WERI-Rb-1 (cell line): ENCODE data around the gene C5orf63.
A peak's percentile ranks its signal among the peaks of the same experiment; 100 is the strongest.

Experiments
- DNase-seq: peaks from one replicate; pipeline ENCODE4 v3.0.0-alpha.2; 2020
- H3K27ac ChIP-seq: fragments of 250-450 bp; sonication (Bioruptor Pico); 2 replicates; pipeline ENCODE4 v1.5.1; 2020; ENCODE audit warnings: mild to moderate bottlenecking, moderate library complexity
- H3K27me3 ChIP-seq: fragments of 250-450 bp; sonication (Bioruptor Pico); 2 replicates; pipeline ENCODE4 v1.5.1; 2021; ENCODE audit warnings: mild to moderate bottlenecking, low read depth, moderate library complexity; ENCODE audit not compliant: insufficient read depth, severe bottlenecking
- H3K36me3 ChIP-seq: fragments of 250-450 bp; sonication (Bioruptor Pico); 2 replicates; pipeline ENCODE4 v1.5.1; 2020; ENCODE audit warnings: mild to moderate bottlenecking, moderate library complexity
- H3K4me3 ChIP-seq: 2 replicates; pipeline ENCODE4 v1.5.1; 2011; ENCODE audit warnings: low read depth, mild to moderate bottlenecking, control low read depth, low read length
- H3K9me3 ChIP-seq: fragments of 250-450 bp; sonication (Bioruptor Pico); 2 replicates; pipeline ENCODE4 v1.5.1; 2021; ENCODE audit warnings: mild to moderate bottlenecking, moderate library complexity; ENCODE audit not compliant: severe bottlenecking
- TF ChIP-seq, protein P1 (sequence below): IDR thresholded peaks from 2 replicates; pipeline ENCODE4 v1.5.1; 2011; ENCODE audit warnings: low read depth, mild to moderate bottlenecking, control low read depth, inconsistent platforms, low read length

The C5orf63 gene

DNA sequence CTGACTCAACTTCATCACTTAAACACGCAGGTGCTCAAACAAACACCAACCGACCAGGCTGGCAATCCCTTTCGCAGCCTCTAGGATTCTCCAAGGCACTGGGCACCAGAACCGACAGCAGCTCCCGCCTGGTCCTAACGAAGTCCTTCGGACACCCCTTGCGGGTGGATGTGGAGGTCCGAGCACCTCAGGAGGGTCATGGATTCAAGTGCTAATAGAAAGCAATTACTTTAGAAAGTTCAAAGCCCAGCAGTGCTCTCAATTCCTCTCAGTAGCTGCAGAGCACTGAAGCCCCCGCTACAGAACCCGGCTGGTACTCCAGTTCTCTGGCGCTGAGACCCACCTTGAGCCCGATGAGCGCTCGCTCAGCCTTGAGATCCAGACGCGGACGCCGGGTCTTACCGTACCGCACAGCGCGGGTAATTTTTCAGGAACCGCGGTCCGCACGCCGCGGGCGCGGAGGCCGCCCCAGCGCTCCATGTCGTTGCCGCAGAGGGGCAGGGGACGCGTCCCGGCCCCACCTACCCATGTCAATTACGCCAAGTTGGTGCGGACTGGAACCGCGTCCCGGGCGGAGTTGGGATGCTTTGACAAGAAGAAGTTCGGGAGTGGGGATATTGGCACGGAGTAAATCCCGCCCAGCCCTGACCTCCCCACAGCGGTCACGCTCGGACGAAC, 43.6 kb downstream of the C5orf63 start:
- Histone ChIP-seq H3K27me3 (no peaks in the 10 kb centered on the region), H3K27ac (peak overlapping the region; percentile 77), H3K36me3 (no peaks in the 10 kb centered on the region), H3K4me3 (peak overlapping the region; percentile 80), H3K9me3 (no peaks in the 10 kb centered on the region)
- DNase-seq = peak; percentile 75
- TF ChIP-seq, protein P1, sequence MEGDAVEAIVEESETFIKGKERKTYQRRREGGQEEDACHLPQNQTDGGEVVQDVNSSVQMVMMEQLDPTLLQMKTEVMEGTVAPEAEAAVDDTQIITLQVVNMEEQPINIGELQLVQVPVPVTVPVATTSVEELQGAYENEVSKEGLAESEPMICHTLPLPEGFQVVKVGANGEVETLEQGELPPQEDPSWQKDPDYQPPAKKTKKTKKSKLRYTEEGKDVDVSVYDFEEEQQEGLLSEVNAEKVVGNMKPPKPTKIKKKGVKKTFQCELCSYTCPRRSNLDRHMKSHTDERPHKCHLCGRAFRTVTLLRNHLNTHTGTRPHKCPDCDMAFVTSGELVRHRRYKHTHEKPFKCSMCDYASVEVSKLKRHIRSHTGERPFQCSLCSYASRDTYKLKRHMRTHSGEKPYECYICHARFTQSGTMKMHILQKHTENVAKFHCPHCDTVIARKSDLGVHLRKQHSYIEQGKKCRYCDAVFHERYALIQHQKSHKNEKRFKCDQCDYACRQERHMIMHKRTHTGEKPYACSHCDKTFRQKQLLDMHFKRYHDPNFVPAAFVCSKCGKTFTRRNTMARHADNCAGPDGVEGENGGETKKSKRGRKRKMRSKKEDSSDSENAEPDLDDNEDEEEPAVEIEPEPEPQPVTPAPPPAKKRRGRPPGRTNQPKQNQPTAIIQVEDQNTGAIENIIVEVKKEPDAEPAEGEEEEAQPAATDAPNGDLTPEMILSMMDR = peak; percentile 58

DNA sequence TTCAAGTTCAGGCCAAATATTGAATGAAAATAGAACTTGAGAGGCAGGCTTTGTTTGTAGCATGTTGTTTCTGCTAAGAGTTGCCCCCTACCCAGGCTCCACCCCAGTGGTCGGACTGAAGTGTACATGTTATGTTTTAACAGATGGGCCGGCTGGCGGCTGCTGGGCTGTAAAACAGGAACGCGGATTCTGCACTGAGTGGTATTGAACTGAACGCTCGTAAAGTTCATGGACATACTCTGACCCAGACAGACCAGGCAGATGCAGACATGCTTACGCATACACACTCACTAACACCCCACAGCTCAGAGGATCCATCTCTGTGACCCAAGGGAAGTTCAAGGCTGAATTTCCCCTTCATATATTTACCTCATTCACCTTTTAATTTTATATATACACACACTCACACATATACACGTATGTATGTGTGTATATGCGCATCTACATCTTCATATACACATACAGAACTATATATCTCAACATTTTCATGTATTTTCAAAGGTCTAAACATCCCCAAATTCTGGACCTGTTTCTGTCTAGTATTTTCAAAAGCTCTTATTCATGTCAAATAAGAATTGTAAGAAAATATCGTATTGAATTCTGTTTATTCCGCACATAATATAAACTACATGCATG, 44.4 kb downstream of the C5orf63 start:
- H3K27me3 ChIP-seq = no peaks in the 10 kb centered on the region
- H3K4me3 ChIP-seq = peak overlapping the region; percentile 80
- TF ChIP-seq, protein P1 = no peak
- peak; percentile 65 for DNase-seq
- no peaks in the 10 kb centered on the region for H3K36me3 ChIP-seq
- no peaks in the 10 kb centered on the region for H3K9me3 ChIP-seq
- H3K27ac ChIP-seq = no peak overlapping the region

DNA sequence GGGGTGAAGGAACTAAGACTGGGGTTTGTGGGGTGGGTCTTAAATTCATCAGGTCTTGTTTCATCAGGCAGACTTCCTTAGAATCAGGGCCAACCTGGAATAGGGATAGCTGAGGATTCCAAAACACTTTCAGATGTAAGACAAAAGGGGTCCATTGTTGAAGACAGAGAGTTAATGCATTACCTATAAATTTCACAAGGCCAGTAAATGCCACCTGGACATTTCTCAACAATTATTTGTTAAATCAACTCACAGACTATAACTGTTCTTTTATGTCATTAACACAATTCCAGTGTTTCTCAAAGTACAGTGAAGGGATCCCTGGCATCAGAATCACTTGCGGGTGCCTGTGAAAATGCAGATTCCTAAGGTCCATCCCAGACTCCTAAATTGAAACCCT, 45.8 kb downstream of the C5orf63 start:
- H3K36me3 ChIP-seq = no peaks in the 10 kb centered on the region
- H3K9me3 ChIP-seq = no peaks in the 10 kb centered on the region
- no peak for DNase-seq
- no peak overlapping the region for H3K4me3 ChIP-seq
- no peaks in the 10 kb centered on the region for H3K27me3 ChIP-seq
- H3K27ac ChIP-seq = no peak overlapping the region
- TF ChIP-seq, protein P1 = no peak

DNA sequence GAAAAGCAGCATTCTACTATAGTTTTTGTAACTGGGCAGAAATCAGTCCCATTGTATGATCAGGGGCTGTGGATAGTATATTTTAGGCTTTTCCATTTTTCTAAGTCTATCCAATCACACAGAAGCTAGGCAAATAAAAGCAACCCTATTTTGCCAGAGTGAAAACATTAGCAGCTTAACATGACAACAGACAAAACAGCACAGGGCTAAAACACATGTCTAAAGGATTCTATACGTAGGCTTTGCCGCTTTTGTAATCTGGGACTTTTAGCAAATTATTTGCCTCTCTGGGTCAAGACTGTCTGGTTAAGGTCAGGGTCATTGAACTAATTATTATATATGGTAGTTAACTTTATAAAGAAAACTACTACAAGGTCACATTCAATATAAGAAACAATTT, 47.1 kb downstream of the C5orf63 start:
- H3K36me3 ChIP-seq = no peaks in the 10 kb centered on the region
- TF ChIP-seq, protein P1 = no peak
- no peak overlapping the region for H3K4me3 ChIP-seq
- H3K27me3 ChIP-seq = no peaks in the 10 kb centered on the region
- H3K27ac ChIP-seq = no peak overlapping the region
- no peak for DNase-seq
- H3K9me3 ChIP-seq = no peaks in the 10 kb centered on the region

DNA sequence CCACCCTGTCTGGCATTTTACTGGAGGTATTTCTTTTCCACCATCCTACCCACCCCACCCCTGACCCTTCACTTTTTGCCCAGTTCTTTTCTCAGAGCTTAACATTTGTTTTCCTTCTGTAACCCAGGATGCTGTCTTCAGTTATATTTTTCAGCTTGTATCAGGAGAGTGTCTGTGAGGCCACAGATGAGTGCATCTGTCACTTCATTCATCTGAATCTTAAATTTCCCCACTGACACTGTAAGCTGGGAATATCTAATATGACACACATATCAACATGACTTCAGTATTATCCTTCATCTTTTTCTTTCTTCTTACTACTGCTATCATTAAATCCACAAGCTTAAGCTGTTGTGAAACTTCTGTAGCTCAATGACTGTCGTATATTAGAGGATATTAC, 47.8 kb downstream of the C5orf63 start:
- Histone ChIP-seq H3K4me3 (no peak overlapping the region), H3K9me3 (no peaks in the 10 kb centered on the region), H3K27me3 (no peaks in the 10 kb centered on the region), H3K27ac (no peak overlapping the region), H3K36me3 (no peaks in the 10 kb centered on the region)
- DNase-seq = no peak
- TF ChIP-seq, protein P1 = no peak
